ENCODE data around the gene PSG3. TPM values are rescaled to one million over a fixed set of nuclear protein-coding genes. Genes with fewer than 3 reads are reported as not detected.
"Not testable (repeated sequence)": the region's sequence is repeated elsewhere in the genome, so short reads cannot be mapped to it uniquely, and the experiment has no call there.

The PSG3 gene
- polyA plus RNA-seq (not detected in 2 replicates), polyA minus RNA-seq (not detected in 2 replicates)

GRCh38 chr19:42740381-42740780, at the start of gene PSG3:
TSS of gene PSG3 (minus strand) at chr19:42740481. CDS start at chr19:42740384, 97 bp downstream.
- not testable (repeated sequence) for H3K27me3 ChIP-seq (ENCODE audit: insufficient read depth, low read depth, low read length); H3K4me3 ChIP-seq (ENCODE audit: low read length); H4K20me1 ChIP-seq (ENCODE audit: insufficient read depth); H3K9me2 ChIP-seq (ENCODE audit: insufficient read depth, low read length); H3K9me3 ChIP-seq (ENCODE audit: low read length); H3K36me3 ChIP-seq (ENCODE audit: insufficient read depth, low read length); H3K27ac ChIP-seq (ENCODE audit: low read length); H3F3A ChIP-seq (ENCODE audit: insufficient read depth, low read length, poor library complexity, severe bottlenecking); H3K9ac ChIP-seq (ENCODE audit: low read length); H3K79me2 ChIP-seq (replicated peaks; ENCODE audit: insufficient read depth, low read length); H3K4me2 ChIP-seq (ENCODE audit: low read length); H2AFZ ChIP-seq (ENCODE audit: low read depth, low read length)

GRCh38 chr19:42788766-42789165, 48.5 kb upstream of the PSG3 start:
- not testable (repeated sequence) for H3K4me2 ChIP-seq (ENCODE audit: low read length)

GRCh38 chr19:42787766-42788165, 47.5 kb upstream of the PSG3 start:
- not testable (repeated sequence) for H3K27me3 ChIP-seq (ENCODE audit: insufficient read depth, low read depth, low read length); H2AFZ ChIP-seq (ENCODE audit: low read depth, low read length); H3F3A ChIP-seq (ENCODE audit: insufficient read depth, low read length, poor library complexity, severe bottlenecking); H3K9ac ChIP-seq (ENCODE audit: low read length); H3K9me3 ChIP-seq (ENCODE audit: low read length); H4K20me1 ChIP-seq (ENCODE audit: insufficient read depth); H3K4me2 ChIP-seq (ENCODE audit: low read length); H3K36me3 ChIP-seq (ENCODE audit: insufficient read depth, low read length); H3K9me2 ChIP-seq (ENCODE audit: insufficient read depth, low read length); H3K4me3 ChIP-seq (ENCODE audit: low read length); H3K27ac ChIP-seq (ENCODE audit: low read length); H3K79me2 ChIP-seq (replicated peaks; ENCODE audit: insufficient read depth, low read length)

More at GRCh38 chr19:42788766-42789165, 48.5 kb upstream of the PSG3 start:
- H3K9me3 ChIP-seq (ENCODE audit: low read length); H3K9me2 ChIP-seq (ENCODE audit: insufficient read depth, low read length); H4K20me1 ChIP-seq (ENCODE audit: insufficient read depth); H3K9ac ChIP-seq (ENCODE audit: low read length); H3K4me3 ChIP-seq (ENCODE audit: low read length); H3K36me3 ChIP-seq (ENCODE audit: insufficient read depth, low read length); H3F3A ChIP-seq (ENCODE audit: insufficient read depth, low read length, poor library complexity, severe bottlenecking); H3K27ac ChIP-seq (ENCODE audit: low read length); H3K79me2 ChIP-seq (replicated peaks; ENCODE audit: insufficient read depth, low read length); H2AFZ ChIP-seq (ENCODE audit: low read depth, low read length); H3K27me3 ChIP-seq (ENCODE audit: insufficient read depth, low read depth, low read length): not testable (repeated sequence)

- not testable (repeated sequence) for H4K20me1 ChIP-seq (ENCODE audit: insufficient read depth); H3F3A ChIP-seq (ENCODE audit: insufficient read depth, low read length, poor library complexity, severe bottlenecking); H3K9me2 ChIP-seq (ENCODE audit: insufficient read depth, low read length); H3K9ac ChIP-seq (ENCODE audit: low read length); H3K79me2 ChIP-seq (replicated peaks; ENCODE audit: insufficient read depth, low read length); H3K27ac ChIP-seq (ENCODE audit: low read length); H3K9me3 ChIP-seq (ENCODE audit: low read length); H2AFZ ChIP-seq (ENCODE audit: low read depth, low read length); H3K36me3 ChIP-seq (ENCODE audit: insufficient read depth, low read length); H3K27me3 ChIP-seq (ENCODE audit: insufficient read depth, low read depth, low read length); H3K4me3 ChIP-seq (ENCODE audit: low read length); H3K4me2 ChIP-seq (ENCODE audit: low read length)
Measured at GRCh38 chr19:42776750-42777612, 36.7 kb upstream of the PSG3 start.

- H3K36me3 ChIP-seq (ENCODE audit: insufficient read depth, low read length); H3K27ac ChIP-seq (ENCODE audit: low read length); H3K4me3 ChIP-seq (ENCODE audit: low read length); H3K9me2 ChIP-seq (ENCODE audit: insufficient read depth, low read length); H3K9me3 ChIP-seq (ENCODE audit: low read length); H3K79me2 ChIP-seq (replicated peaks; ENCODE audit: insufficient read depth, low read length); H3F3A ChIP-seq (ENCODE audit: insufficient read depth, low read length, poor library complexity, severe bottlenecking); H3K9ac ChIP-seq (ENCODE audit: low read length); H4K20me1 ChIP-seq (ENCODE audit: insufficient read depth); H3K27me3 ChIP-seq (ENCODE audit: insufficient read depth, low read depth, low read length); H3K4me2 ChIP-seq (ENCODE audit: low read length); H2AFZ ChIP-seq (ENCODE audit: low read depth, low read length): not testable (repeated sequence)
Measured at GRCh38 chr19:42774510-42775158, 34.4 kb upstream of the PSG3 start.

GRCh38 chr19:42767319-42767718, 27.0 kb upstream of the PSG3 start:
- H3F3A ChIP-seq (ENCODE audit: insufficient read depth, low read length, poor library complexity, severe bottlenecking); H3K9me2 ChIP-seq (ENCODE audit: insufficient read depth, low read length): not testable (repeated sequence)

GRCh38 chr19:42766871-42767270, 26.6 kb upstream of the PSG3 start:
- H3K4me2 ChIP-seq (ENCODE audit: low read length); H3K27ac ChIP-seq (ENCODE audit: low read length); H3K9ac ChIP-seq (ENCODE audit: low read length); H3K9me3 ChIP-seq (ENCODE audit: low read length); H3K4me3 ChIP-seq (ENCODE audit: low read length); H3F3A ChIP-seq (ENCODE audit: insufficient read depth, low read length, poor library complexity, severe bottlenecking); H4K20me1 ChIP-seq (ENCODE audit: insufficient read depth); H3K27me3 ChIP-seq (ENCODE audit: insufficient read depth, low read depth, low read length); H3K9me2 ChIP-seq (ENCODE audit: insufficient read depth, low read length); H3K79me2 ChIP-seq (replicated peaks; ENCODE audit: insufficient read depth, low read length); H3K36me3 ChIP-seq (ENCODE audit: insufficient read depth, low read length); H2AFZ ChIP-seq (ENCODE audit: low read depth, low read length): not testable (repeated sequence)

More at GRCh38 chr19:42767319-42767718, 27.0 kb upstream of the PSG3 start:
- H3K27me3 ChIP-seq (ENCODE audit: insufficient read depth, low read depth, low read length); H3K27ac ChIP-seq (ENCODE audit: low read length); H3K9me3 ChIP-seq (ENCODE audit: low read length); H4K20me1 ChIP-seq (ENCODE audit: insufficient read depth); H2AFZ ChIP-seq (ENCODE audit: low read depth, low read length); H3K4me3 ChIP-seq (ENCODE audit: low read length); H3K36me3 ChIP-seq (ENCODE audit: insufficient read depth, low read length); H3K4me2 ChIP-seq (ENCODE audit: low read length); H3K79me2 ChIP-seq (replicated peaks; ENCODE audit: insufficient read depth, low read length); H3K9ac ChIP-seq (ENCODE audit: low read length): not testable (repeated sequence)

Data from neural cell (in vitro differentiated cells).